Left forelimb (tissue), 1 donor: ENCODE data around the gene GRIN1.

Experiments
- DNase-seq: peaks from one replicate; pipeline ENCODE4 v3.0.0-alpha.2; 2018; ENCODE audit warnings: low spot score

Gene GRIN1

GRCh38 chr9:137138722-137139467, at the start of gene GRIN1:
GRIN1 (plus strand) TSS chr9:137139154; CDS start chr9:137139487, 333 bp downstream.
- DNase-seq = no peak

- DNase-seq = no peak
Observed at GRCh38 chr9:137089232-137089947, 49.6 kb upstream of the GRIN1 start.

- no peak for DNase-seq
Observed at GRCh38 chr9:137095664-137096517, 43.1 kb upstream of the GRIN1 start.

- DNase-seq = no peak
Observed at GRCh38 chr9:137096785-137097546, 42.0 kb upstream of the GRIN1 start.

- no peak for DNase-seq
Observed at GRCh38 chr9:137097761-137098462, 41.0 kb upstream of the GRIN1 start.

- no peak for DNase-seq
Observed at GRCh38 chr9:137099231-137099630, 39.7 kb upstream of the GRIN1 start.

GRCh38 chr9:137103206-137103999, 35.6 kb upstream of the GRIN1 start:
- no peak for DNase-seq

- DNase-seq = no peak
Observed at GRCh38 chr9:137105814-137106661, 32.9 kb upstream of the GRIN1 start.

GRCh38 chr9:137106662-137107250, 32.2 kb upstream of the GRIN1 start:
- no peak for DNase-seq

GRCh38 chr9:137107312-137107921, 31.5 kb upstream of the GRIN1 start:
- DNase-seq = no peak

GRCh38 chr9:137107982-137108381, 31.0 kb upstream of the GRIN1 start:
- no peak for DNase-seq

GRCh38 chr9:137108608-137109249, 30.2 kb upstream of the GRIN1 start:
- DNase-seq = no peak

- DNase-seq = no peak
Observed at GRCh38 chr9:137109250-137110146, 29.5 kb upstream of the GRIN1 start.

GRCh38 chr9:137110147-137110910, 28.6 kb upstream of the GRIN1 start:
- DNase-seq = no peak

- DNase-seq = no peak
Observed at GRCh38 chr9:137110911-137111787, 27.8 kb upstream of the GRIN1 start.
